ENCODE measurements around the gene RRAGC.

DNA sequence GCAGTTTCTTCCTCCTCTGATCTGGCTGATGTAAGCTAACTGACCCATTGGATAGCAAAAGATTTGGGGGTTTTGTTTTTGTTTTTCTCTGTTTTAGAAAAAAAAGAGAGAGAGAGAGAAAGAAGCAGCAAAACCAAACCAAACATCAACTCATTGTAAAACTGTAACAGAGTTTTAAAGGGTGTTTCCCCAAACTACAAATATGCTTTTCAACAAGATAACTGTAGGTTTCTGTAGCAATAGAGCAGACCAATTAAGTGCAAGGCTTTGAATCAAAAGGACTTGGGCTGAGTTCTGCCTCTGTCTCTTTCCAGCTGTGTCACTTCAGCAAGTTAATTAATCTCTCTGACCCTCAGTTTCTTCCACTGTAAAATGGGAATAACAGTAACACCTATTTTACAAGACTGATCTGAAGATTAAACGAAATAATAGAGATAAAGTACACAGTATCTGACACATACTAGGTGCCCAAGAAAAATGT lies 44.5 kb downstream of the RRAGC start:
- TF ChIP-seq JUND (IDR thresholded peaks at IDR 0.05; ENCODE audit: low read depth, low read length) (no peak), HDAC2 (IDR thresholded peaks at IDR 0.05) (no peak), CBX3 (IDR thresholded peaks at IDR 0.05; ENCODE audit: borderline replicate concordance, low read depth) (no peak), RAD21 (IDR thresholded peaks at IDR 0.05; ENCODE audit: insufficient read depth, low read depth, low read length) (no peak), POLR2AphosphoS2 (IDR thresholded peaks at IDR 0.05; ENCODE audit: low read depth, low read length) (no peak), SP1 (IDR thresholded peaks at IDR 0.05; ENCODE audit: low read depth, low read length) (no peak), ZNF24 (IDR thresholded peaks at IDR 0.05) (no peak), SIN3A (IDR thresholded peaks at IDR 0.05; ENCODE audit: low read depth, low read length) (no peak)
- TF ChIP-seq, protein P1, sequence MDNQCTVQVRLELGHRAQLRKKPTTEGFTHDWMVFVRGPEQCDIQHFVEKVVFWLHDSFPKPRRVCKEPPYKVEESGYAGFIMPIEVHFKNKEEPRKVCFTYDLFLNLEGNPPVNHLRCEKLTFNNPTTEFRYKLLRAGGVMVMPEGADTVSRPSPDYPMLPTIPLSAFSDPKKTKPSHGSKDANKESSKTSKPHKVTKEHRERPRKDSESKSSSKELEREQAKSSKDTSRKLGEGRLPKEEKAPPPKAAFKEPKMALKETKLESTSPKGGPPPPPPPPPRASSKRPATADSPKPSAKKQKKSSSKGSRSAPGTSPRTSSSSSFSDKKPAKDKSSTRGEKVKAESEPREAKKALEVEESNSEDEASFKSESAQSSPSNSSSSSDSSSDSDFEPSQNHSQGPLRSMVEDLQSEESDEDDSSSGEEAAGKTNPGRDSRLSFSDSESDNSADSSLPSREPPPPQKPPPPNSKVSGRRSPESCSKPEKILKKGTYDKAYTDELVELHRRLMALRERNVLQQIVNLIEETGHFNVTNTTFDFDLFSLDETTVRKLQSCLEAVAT (IDR thresholded peaks at IDR 0.05) = no peak
- TF ChIP-seq, protein P2, sequence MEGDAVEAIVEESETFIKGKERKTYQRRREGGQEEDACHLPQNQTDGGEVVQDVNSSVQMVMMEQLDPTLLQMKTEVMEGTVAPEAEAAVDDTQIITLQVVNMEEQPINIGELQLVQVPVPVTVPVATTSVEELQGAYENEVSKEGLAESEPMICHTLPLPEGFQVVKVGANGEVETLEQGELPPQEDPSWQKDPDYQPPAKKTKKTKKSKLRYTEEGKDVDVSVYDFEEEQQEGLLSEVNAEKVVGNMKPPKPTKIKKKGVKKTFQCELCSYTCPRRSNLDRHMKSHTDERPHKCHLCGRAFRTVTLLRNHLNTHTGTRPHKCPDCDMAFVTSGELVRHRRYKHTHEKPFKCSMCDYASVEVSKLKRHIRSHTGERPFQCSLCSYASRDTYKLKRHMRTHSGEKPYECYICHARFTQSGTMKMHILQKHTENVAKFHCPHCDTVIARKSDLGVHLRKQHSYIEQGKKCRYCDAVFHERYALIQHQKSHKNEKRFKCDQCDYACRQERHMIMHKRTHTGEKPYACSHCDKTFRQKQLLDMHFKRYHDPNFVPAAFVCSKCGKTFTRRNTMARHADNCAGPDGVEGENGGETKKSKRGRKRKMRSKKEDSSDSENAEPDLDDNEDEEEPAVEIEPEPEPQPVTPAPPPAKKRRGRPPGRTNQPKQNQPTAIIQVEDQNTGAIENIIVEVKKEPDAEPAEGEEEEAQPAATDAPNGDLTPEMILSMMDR (IDR thresholded peaks at IDR 0.05 in 2 of 3, conservative IDR thresholded peaks at IDR 0.05 in 1 of 3; ENCODE audit: control insufficient read depth in 2 of 3, extremely low read depth in 1 of 3, insufficient read depth in 1 of 3, low read depth in 3 of 3, low read length in 3 of 3) = no peak
